CD4-positive, alpha-beta T cell treated with Interleukin-17A for 1 hour (primary cell): ENCODE results near the gene ACSS1.
A peak's percentile ranks its signal among the peaks of the same experiment; 100 is the strongest.

ENCODE experiments used
- DNase-seq: peaks from one replicate; pipeline ENCODE4 v3.0.0-alpha.2; 2020

The ACSS1 gene

GRCh38 chr20:25077610-25078169, 19.8 kb upstream of the ACSS1 start:
- DNase-seq, result no peak

- peak; percentile 25 for DNase-seq
Observed at GRCh38 chr20:25076731-25077609, 19.0 kb upstream of the ACSS1 start.

GRCh38 chr20:25076201-25076600, 18.3 kb upstream of the ACSS1 start:
- no peak for DNase-seq

- DNase-seq, result no peak
Observed at GRCh38 chr20:25073544-25073943, 15.6 kb upstream of the ACSS1 start.

- no peak for DNase-seq
Observed at GRCh38 chr20:25072226-25072811, 14.4 kb upstream of the ACSS1 start.

GRCh38 chr20:25071734-25072133, 13.8 kb upstream of the ACSS1 start:
- no peak for DNase-seq

- DNase-seq, result no peak
Observed at GRCh38 chr20:25070821-25071473, 13.0 kb upstream of the ACSS1 start.

GRCh38 chr20:25067102-25067987, 9.4 kb upstream of the ACSS1 start:
- no peak for DNase-seq

- no peak for DNase-seq
Observed at GRCh38 chr20:25066386-25066785, 8.4 kb upstream of the ACSS1 start.

GRCh38 chr20:25065625-25066338, 7.8 kb upstream of the ACSS1 start:
- DNase-seq, result peak; percentile 80

GRCh38 chr20:25065072-25065624, 7.2 kb upstream of the ACSS1 start:
- no peak for DNase-seq

GRCh38 chr20:25064561-25065071, 6.7 kb upstream of the ACSS1 start:
- no peak for DNase-seq

- no peak for DNase-seq
Observed at GRCh38 chr20:25063981-25064380, 6.0 kb upstream of the ACSS1 start.

- no peak for DNase-seq
Observed at GRCh38 chr20:25063546-25063945, 5.6 kb upstream of the ACSS1 start.

- DNase-seq, result no peak
Observed at GRCh38 chr20:25062841-25063240, 4.9 kb upstream of the ACSS1 start.

GRCh38 chr20:25061821-25062530, 4.0 kb upstream of the ACSS1 start:
- DNase-seq, result no peak

GRCh38 chr20:25061103-25061799, 3.3 kb upstream of the ACSS1 start:
- DNase-seq, result no peak

GRCh38 chr20:25059866-25060465, 2.0 kb upstream of the ACSS1 start:
- DNase-seq, result no peak
